Measurements from ENCODE around the gene EFCAB6.

EFCAB6 gene

GRCh38 chr22:43824724-43825420, 12.8 kb upstream of the EFCAB6 start (continued):
- TF ChIP-seq CSRNP3 (CRISPR knock-in tag; IDR thresholded peaks at IDR 0.05) = no peak
- no peak for TF ChIP-seq TSHZ2 (CRISPR knock-in tag; IDR thresholded peaks at IDR 0.05)
- TF ChIP-seq ZFP3 (CRISPR knock-in tag; IDR thresholded peaks at IDR 0.05) = no peak
- no peak for TF ChIP-seq ZNF565 (CRISPR knock-in tag; conservative IDR thresholded peaks at IDR 0.05; ENCODE audit: low read depth)

- TF ChIP-seq PPARA (CRISPR knock-in tag; IDR thresholded peaks at IDR 0.05; ENCODE audit: borderline replicate concordance) (no peak), BACH2 (CRISPR knock-in tag; IDR thresholded peaks at IDR 0.05; ENCODE audit: borderline replicate concordance) (no peak)
- no peak for ATAC-seq
These were observed 12.0 kb upstream of the EFCAB6 start for GRCh38 chr22:43823911-43824665.

- no peak for ATAC-seq
- TF ChIP-seq ISL1 (CRISPR knock-in tag; IDR thresholded peaks at IDR 0.05) = no peak
- TF ChIP-seq POU6F1 (CRISPR knock-in tag; IDR thresholded peaks at IDR 0.05; ENCODE audit: borderline replicate concordance, low read depth) = no peak
- TF ChIP-seq OSR1 (CRISPR knock-in tag; IDR thresholded peaks at IDR 0.05) = no peak
- TF ChIP-seq ZFP3 (CRISPR knock-in tag; IDR thresholded peaks at IDR 0.05) = no peak
- TF ChIP-seq ZC3H10 (CRISPR knock-in tag; IDR thresholded peaks at IDR 0.05) = no peak
- no peak for TF ChIP-seq ZNF565 (CRISPR knock-in tag; conservative IDR thresholded peaks at IDR 0.05; ENCODE audit: low read depth)
- TF ChIP-seq ZFP30 (CRISPR knock-in tag; IDR thresholded peaks at IDR 0.05) = no peak
- no peak for TF ChIP-seq RARB (CRISPR knock-in tag; IDR thresholded peaks at IDR 0.05)
- no peak for TF ChIP-seq ZNF70 (CRISPR knock-in tag; IDR thresholded peaks at IDR 0.05)
- no peak for TF ChIP-seq CSRNP3 (CRISPR knock-in tag; IDR thresholded peaks at IDR 0.05)
These were observed 11.3 kb upstream of the EFCAB6 start for GRCh38 chr22:43823353-43823908.

- ATAC-seq = no peak
- TF ChIP-seq CREB5 (CRISPR knock-in tag; IDR thresholded peaks at IDR 0.05; ENCODE audit: low read depth) (no peak), TSHZ2 (CRISPR knock-in tag; IDR thresholded peaks at IDR 0.05) (no peak), TOX (CRISPR knock-in tag; IDR thresholded peaks at IDR 0.05; ENCODE audit: borderline replicate concordance) (no peak), RARB (CRISPR knock-in tag; IDR thresholded peaks at IDR 0.05) (no peak), CSRNP3 (CRISPR knock-in tag; IDR thresholded peaks at IDR 0.05) (no peak), OSR1 (CRISPR knock-in tag; IDR thresholded peaks at IDR 0.05) (no peak), CSDC2 (CRISPR knock-in tag; IDR thresholded peaks at IDR 0.05) (no peak), ZNF70 (CRISPR knock-in tag; IDR thresholded peaks at IDR 0.05) (no peak), SNAI2 (CRISPR knock-in tag; IDR thresholded peaks at IDR 0.05) (no peak)
These were observed 9.7 kb upstream of the EFCAB6 start for GRCh38 chr22:43821606-43822425.

Measured in SK-N-SH treated with all-trans-retinoic acid at 6 μM for 48 hours (cell line).